Gastrocnemius medialis (tissue), 4 donors: ENCODE results near the gene RNMT. TPM values are rescaled to one million over a fixed set of nuclear protein-coding genes. Genes with fewer than 3 reads are reported as not detected.

Experiments
- total RNA-seq, 4 donors: library from RNA; depleted of rRNA; stranded (reverse); fragments of >200 nt; gene quantifications; one replicate each; pipeline versions ENCODE4 v1.1.0 to v1.2.3, GENCODE V29; 2016

RNMT gene
- total RNA-seq, 4 donors from 2014 or later = 12.9 to 24.1 (median 18.6) TPM

Other genes starting within 250 kb of the RNMT start
- gene FAM210A, start 115 bp upstream of the RNMT start, total RNA-seq = 10 to 100 TPM in 3 of 4 donors, 1 to 10 TPM in 1; 7.8 to 23.1 (median 16.3) TPM
- not detected for gene MC5R, start 97.5 kb downstream of the RNMT start, total RNA-seq
- not detected for gene MC2R, start 188.9 kb downstream of the RNMT start, total RNA-seq